ENCODE measurements around the gene PTP4A1.
"Not testable (repeated sequence)": the region's sequence is repeated elsewhere in the genome, so short reads cannot be mapped to it uniquely, and the experiment has no call there.

Gene PTP4A1

GRCh38 chr6:63584566-63584965 lies 12.3 kb downstream of the PTP4A1 start:
- no peak for DNase-seq

GRCh38 chr6:63585652-63586051 lies 13.4 kb downstream of the PTP4A1 start:
- DNase-seq: not testable (repeated sequence)

DNA sequence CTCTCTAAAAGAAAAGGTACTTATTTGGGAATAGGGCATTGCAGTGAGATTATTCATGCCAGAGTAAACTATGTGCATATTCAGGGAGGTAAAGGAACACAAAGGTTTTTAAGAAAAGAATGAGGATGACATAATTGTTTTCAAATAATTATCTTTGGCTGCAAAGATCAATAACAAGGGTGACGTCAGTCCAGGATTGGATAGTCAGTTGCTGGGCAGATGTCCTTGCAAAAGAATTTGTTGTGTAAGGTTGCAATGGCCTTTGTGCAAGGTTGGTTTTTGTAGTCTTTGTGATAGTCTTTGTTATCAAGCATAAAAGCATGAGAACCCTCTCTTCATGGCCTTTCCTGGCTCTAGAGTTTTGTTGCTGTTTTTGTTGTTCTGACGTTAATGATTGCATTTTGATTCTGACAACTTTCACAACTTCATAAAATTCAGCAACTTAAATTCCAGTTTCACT lies 17.7 kb downstream of the PTP4A1 start:
- no peak for DNase-seq

GRCh38 chr6:63592886-63593285 lies 20.6 kb downstream of the PTP4A1 start:
- DNase-seq: no peak

GRCh38 chr6:63597141-63598048 lies 25.1 kb downstream of the PTP4A1 start:
- peak; percentile 17 for DNase-seq

DNA sequence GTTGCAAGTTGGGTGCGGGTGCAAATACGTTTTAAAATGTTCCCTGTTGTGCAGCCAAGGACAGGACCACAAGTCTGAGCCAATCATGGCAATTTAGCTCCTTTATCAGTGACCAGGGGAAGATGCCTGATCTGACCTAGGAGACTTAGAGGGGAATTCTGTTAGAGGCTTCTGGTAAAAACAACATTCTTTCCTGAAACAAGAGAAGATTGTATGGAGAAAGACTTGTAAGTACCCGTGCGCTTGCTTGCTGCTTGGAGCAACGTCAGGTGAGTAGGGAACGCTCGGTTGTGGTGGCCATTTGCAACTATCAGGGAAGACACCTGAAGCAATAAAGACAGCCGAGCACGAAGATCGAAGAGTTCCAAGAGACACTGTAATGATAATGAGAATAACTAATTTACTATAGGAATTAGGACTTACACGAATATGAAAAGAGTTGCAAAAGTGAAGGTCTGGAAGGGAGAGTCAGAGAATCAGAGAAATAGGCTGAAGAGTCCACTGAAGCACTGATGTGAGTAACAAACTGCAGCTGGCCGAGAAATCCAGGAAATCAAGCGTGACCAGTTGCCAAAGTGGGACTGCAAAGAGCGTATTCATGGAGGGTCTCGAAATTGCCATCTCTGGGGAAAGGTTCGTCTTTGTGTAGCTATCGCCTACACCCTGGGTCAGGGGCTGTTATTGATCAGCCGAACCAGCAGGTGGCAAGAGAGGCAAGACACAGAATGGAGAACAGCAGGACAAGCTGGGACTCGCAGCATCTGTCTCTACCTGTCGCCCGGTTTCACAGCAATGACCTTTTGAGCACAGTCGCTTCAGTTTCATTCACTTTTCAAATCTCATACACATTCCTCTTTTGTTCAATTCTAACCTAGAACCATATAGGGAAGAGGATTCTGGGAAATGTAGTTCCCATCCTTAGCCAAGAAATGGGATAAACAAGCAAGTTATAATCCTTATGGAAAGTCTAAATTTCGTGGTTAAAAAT lies 26.1 kb downstream of the PTP4A1 start:
- peak; percentile 49 for DNase-seq

DNA sequence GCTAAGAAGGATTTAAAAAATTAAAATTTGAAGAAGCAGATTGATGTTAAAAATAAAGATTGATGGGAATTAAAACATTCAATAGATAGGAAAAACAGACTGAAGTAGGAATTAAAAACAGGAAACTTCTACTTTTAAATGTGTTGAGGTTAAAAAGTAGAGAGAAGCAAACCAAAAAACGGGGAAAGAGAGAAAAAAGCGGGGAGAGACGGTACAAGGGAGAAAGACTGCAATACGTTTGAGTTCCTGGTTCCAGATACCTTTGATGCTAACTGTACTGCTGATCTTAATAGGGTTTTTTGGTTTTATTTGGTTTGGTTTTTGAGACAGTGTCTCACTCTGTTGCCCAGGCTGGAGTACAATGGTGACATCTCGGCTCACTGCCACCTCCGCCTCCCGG lies 27.0 kb downstream of the PTP4A1 start:
- DNase-seq: no peak

DNA sequence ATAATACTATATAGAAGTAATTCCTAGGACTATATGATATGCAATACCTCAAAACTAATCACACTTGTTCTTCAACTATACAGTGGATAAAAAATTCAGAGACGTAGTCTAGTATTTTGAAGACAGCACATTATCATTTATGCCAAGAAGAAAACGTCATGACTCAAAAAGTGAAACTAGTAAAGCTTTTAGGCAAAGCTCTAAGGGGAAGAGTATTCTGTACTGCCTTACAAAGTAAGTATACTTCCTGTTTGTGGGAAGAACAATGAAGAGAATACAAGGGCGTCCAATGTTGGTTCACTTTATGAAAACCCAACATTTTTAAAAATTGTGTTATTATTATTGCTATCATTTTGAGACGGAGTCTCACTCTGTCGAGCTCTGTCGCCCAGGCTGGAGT lies 27.9 kb downstream of the PTP4A1 start:
- DNase-seq: no peak

- no peak for DNase-seq
These were observed 37.0 kb downstream of the PTP4A1 start for GRCh38 chr6:63609231-63609630.

DNA sequence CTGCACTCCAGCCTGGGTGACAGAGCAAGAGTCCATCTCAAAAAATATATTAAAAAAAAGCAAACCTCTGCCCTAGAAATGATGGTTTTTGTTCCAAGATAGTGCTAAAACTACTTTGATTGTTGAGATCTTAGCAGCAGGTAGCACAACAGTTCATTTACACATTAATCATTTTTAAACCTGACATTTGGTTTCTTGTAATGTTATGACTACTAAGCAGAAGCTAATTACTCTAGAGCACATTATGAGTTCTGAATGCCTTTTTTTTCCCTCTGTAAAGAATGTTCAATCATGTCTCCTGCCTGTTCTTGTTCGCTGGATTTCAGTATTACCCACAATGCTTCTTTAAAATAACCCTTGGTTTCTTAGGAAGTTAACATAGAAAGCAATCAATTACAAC lies 38.7 kb downstream of the PTP4A1 start:
- DNase-seq: no peak

DNA sequence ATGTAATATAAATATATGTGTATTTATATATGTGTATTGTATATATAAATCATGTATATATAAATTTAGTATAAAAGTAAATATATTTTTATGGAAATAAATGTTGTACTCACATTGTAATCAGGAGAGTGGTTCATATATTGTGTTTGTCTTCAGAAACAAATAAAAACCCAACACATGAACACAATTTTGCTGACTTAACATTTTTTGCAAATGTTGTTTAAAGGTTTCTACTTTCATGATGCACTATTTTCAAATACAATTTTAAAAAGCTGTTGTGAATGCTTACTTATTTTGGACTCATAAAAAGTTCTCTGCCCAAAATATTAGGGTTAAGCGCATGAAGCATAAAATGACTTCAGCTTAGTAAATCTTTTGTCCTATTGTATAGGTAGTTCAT lies 39.3 kb downstream of the PTP4A1 start:
- no peak for DNase-seq

DNA sequence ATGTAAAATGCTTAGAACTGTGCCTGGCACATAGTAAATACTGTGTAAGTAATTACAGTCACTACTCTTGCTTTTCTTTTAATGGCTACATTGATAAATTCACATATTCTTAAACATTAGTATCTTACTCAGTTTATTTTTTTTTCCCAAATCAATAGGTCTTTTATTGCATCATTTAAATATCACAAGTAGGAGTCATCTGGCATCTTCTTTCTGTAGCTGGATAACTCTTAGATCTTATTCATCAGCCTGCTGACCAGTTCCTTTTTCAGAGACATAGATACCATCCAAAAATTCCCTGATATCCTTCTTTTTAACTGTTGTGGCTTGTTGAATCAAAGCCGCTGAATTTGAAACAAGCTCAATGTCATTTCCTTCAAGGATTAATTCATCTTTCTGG lies 43.3 kb downstream of the PTP4A1 start:
- peak; percentile 42 for DNase-seq

All from HCEC 1CT (cell line).